Esophagus squamous epithelium (tissue), 4 donors: ENCODE measurements around the gene ARMC8.

Experiments
- POLR2A ChIP-seq, 4 donors: fragments of 450-650 bp; IDR thresholded peaks; one replicate each; pipeline ENCODE4 v1.6.1; 2017; ENCODE audit warnings: antibody characterized with exemption in 4 of 4, mild to moderate bottlenecking in 4 of 4, moderate library complexity in 3 of 4
- TF ChIP-seq, protein P1 (sequence below), 6 experiments: fragments of 450-650 bp in 4 of 6; fragments of 200-600 bp in 2 of 6; sonication (generic) in 2 of 6; IDR thresholded peaks; one replicate each; pipeline ENCODE4 v1.5.1; 2016 to 2019; ENCODE audit warnings: antibody characterized with exemption in 6 of 6, mild to moderate bottlenecking in 4 of 6, moderate library complexity in 4 of 6

DNA sequence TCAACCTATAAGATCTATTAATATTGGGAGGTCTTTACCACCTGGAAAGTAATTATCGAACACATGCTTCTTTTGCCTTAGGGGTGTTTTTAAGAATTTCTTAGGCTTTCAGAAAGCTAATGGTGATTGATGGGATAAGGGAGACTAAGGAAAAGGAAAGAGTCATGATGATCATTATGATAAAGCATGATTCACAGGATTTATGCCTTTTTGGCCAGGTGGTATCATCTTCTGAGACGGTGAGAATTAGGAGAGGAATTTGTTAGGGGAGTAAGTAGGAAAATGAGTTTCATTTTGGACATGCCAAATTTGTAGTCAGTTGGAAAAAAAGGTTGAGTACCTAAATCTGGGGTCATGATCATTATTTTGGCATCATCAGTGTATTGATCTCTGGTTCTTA, 8.9 kb downstream of the ARMC8 start:
- TF ChIP-seq, protein P1, sequence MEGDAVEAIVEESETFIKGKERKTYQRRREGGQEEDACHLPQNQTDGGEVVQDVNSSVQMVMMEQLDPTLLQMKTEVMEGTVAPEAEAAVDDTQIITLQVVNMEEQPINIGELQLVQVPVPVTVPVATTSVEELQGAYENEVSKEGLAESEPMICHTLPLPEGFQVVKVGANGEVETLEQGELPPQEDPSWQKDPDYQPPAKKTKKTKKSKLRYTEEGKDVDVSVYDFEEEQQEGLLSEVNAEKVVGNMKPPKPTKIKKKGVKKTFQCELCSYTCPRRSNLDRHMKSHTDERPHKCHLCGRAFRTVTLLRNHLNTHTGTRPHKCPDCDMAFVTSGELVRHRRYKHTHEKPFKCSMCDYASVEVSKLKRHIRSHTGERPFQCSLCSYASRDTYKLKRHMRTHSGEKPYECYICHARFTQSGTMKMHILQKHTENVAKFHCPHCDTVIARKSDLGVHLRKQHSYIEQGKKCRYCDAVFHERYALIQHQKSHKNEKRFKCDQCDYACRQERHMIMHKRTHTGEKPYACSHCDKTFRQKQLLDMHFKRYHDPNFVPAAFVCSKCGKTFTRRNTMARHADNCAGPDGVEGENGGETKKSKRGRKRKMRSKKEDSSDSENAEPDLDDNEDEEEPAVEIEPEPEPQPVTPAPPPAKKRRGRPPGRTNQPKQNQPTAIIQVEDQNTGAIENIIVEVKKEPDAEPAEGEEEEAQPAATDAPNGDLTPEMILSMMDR (IDR thresholded peaks at IDR 0.05), result no peak
- TF ChIP-seq POLR2A (IDR thresholded peaks at IDR 0.05), result no peak
